Pulmonary artery endothelial cell (primary cell): ENCODE measurements around the gene NID1. TPM values are rescaled to one million over a fixed set of nuclear protein-coding genes. Genes with fewer than 3 reads are reported as not detected.
"Not testable (repeated sequence)": the region's sequence is repeated elsewhere in the genome, so short reads cannot be mapped to it uniquely, and the experiment has no call there.

Experiments used
- DNase-seq: peaks from one replicate; pipeline ENCODE4 v3.0.0-alpha.2; 2011; ENCODE audit warnings: low read depth, low spot score
- total RNA-seq: library from RNA; depleted of rRNA; stranded (reverse); fragments of >200 nt; gene quantifications from 2 replicates; pipeline ENCODE4 v1.2.3, GENCODE V29; 2014

The NID1 gene
- total RNA-seq, 1 donor from 2014 or later, result 64.3 TPM

- DNase-seq, result no peak
Measured at GRCh38 chr1:236030534-236030933, 34.4 kb downstream of the NID1 start.

- DNase-seq, result no peak
Measured at GRCh38 chr1:236029428-236029940, 35.4 kb downstream of the NID1 start.

- DNase-seq, result no peak
Measured at GRCh38 chr1:236027104-236027503, 37.8 kb downstream of the NID1 start.

GRCh38 chr1:236025836-236026235, 39.1 kb downstream of the NID1 start:
- DNase-seq, result no peak

DNA sequence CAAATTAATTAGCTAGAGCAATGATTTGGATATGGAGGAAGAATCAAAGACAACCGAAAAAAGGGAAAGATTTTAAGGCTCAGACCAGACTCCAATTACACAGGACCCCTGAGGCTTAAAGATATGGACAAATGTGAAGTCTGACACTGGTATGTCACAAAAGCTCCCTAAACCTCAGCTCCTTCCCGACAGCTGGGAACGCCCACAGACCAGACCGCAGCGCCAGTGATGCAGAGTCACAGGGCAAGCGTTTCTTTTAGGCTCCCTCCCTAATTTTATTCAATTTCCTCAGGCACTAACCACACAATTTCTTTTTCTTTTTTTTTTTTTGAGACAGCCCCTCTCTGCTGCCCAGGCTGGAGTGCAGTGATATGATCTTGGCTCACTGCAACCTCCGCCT, 40.2 kb downstream of the NID1 start:
- no peak for DNase-seq

DNA sequence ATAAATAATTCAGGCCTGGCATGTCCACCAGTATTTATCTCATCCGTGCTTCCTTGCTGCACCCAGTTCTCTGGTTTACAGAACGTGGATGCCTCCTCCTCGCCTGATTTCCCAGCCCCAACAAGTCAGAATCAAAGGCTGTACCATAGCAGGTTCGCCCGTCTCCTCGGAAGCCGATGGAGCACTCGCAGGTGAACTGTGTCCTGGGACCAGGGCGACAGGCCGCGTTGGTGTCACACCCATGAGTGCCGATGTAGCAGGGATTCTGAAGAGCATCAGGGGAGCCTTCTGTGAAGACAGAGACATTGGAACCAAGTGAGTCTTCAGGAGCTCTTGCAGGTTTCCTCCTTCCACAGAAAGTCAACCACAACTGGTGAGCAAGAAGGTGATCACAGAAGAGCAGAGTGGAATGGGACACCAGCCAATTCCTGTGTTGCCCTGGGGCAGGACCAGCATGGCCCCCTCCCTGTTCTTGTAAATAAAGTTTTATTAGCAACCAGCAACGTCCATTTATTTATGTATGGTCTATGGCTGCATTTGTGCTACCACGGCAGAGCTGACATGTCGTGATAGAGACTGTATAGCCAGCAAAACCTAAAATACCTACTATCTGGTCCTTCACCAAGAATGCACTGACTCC, 40.8 kb downstream of the NID1 start:
- no peak for DNase-seq

DNA sequence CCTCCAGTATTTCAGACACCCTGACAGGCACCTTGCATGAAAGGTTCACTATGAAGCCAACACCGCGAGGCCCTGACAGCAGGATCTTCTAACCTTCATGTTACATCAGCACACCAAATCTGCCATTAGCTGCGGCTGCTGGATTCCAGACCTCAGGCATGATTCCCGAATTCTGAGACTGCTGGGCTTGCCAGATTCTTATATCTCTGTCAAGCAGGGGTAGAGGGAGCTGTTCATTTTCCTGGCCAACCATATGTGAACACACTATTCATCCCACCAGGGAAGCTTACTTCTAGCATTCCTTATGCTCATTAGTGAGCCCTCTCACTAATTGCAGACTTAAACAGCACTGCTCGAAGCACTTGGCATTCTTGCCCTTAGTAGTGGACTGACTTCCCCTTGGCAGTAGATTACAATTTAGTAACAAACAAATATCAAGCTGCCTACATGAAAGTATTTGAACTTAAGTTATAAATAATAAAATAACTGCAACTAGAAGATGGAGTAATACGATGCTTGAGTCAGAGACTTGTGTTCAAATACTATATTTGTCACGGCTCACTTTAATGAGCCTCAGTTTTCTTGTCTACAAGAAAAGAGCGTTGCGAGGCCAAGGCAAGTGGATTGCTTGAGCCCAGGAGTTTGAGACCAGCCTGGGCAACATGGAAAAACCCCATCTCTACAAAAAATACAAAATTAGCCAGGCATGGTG, 43.3 kb downstream of the NID1 start:
- no peak for DNase-seq

DNA sequence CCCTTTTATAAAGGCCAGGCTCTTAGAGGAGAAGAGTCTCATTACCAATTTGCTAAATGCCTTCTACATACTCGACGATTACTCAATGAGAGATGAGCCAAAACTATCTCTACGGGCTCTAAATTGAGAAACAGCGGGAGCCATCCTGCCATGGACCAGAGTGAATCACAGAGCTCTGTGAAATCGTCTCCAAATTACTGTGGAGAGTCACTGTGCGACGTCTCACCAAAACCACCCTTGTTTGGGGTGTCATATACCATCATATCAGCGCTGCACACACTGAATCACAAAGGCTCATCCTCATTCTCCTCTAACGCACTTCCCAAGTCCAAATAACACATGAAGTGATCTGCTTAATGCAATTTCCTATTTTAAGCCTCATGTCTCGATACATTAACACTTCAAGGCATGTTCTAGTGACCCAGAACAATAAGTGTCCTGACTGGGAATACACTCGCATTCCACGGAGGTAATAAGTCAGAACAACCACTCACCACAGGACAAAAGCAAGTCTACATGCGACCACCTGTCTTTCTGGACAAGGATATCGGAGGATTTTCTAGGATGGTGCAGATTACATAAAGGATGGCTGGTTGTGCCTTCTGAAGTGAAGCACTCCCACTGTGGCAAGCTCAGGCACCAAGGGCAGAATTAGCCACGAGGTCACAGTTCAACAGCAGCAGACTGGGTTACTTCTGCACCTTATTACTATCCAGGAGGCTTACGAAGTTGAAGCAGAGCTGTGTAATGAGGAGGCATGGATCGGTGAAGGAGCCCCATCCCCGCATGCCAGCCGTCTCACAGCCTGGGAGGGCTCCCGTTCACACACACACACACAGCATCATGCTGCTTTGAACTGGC, 44.3 kb downstream of the NID1 start:
- no peak for DNase-seq

- DNase-seq, result no peak
Measured at GRCh38 chr1:236018885-236019453, 45.9 kb downstream of the NID1 start.

- no peak for DNase-seq
Measured at GRCh38 chr1:236016782-236017400, 48.0 kb downstream of the NID1 start.

- no peak for DNase-seq
Measured at GRCh38 chr1:236016083-236016482, 48.8 kb downstream of the NID1 start.

DNA sequence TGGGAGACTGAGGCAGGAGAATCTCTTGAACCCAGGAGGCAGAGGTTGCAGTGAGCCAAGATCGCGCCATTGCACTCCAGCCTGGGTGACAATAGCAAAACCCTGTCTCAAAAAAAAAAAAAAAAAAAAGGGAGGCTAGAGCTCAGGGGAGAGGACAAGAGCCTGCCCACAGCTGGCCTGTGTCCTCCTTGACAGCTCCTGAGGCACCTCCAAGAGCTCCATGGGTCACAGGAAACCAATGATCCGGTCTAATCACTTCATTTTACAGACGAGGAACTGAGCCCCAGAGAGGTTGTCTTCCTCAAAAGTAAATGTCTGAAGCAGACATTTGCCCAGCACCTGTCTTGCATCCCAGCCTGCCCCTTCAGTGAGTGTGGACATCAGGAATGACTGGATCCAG, 49.4 kb downstream of the NID1 start:
- no peak for DNase-seq

- DNase-seq, result no peak
Measured at GRCh38 chr1:236013330-236013729, 51.6 kb downstream of the NID1 start.

DNA sequence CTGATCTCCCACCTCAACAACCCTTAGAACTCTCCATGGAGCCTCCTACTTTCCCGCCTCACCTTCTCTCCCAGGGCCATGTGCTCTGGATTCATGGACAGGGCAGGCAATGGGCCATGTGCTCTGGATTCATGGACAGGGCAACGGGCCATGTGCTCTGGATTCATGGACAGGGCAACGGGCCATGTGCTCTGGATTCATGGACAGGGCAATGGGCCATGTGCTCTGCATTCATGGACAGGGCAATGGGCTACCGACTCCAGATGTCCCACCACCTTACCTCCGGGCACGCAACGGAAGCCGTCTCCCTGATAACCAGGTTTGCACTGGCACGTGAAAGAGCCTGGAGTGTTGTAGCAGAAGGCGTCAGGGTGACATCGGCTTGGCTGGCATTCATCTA, 53.2 kb downstream of the NID1 start:
- DNase-seq, result no peak

- DNase-seq, result no peak
Measured at GRCh38 chr1:236010443-236010842, 54.4 kb downstream of the NID1 start.

DNA sequence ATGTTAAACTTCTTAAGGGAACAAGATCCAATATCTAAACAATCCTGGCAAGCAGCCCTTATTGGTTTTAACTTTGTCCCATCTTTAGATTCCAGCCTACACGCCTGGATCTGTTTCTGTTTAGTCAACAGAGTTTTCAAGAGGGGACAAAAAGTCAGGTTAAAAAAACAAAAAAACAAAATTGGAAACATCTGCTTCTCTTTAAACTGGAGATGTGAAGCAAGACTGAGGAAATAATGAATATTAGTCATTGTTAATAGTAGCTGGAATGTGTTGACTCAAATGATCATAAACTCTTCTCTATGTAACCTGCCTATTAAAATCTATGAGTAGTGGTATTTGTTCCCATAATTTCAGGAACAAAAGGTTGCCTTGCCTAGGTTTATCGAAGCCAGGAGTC, 55.0 kb downstream of the NID1 start:
- DNase-seq, result peak; percentile 64

GRCh38 chr1:236009191-236009590, 55.7 kb downstream of the NID1 start:
- DNase-seq, result no peak

GRCh38 chr1:236007781-236008180, 57.1 kb downstream of the NID1 start:
- no peak for DNase-seq

DNA sequence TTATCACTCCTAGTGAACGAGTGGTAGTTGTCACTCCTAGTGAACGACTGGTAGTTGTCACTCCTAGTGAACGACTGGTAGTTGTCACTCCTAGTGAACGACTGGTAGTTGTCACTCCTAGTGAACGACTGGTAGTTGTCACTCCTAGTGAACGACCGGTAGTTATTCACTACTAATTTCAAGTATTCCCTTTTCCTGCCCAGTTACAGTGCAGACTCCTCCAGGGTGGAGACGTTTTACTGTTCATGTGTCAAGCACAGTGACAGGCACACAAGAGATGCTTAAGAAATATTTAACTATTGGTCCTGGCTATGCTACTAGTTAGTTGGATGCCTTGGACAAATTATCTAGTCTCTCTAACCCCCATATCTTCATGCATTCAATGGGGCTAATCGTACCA, 61.8 kb downstream of the NID1 start:
- DNase-seq, result not testable (repeated sequence)

DNA sequence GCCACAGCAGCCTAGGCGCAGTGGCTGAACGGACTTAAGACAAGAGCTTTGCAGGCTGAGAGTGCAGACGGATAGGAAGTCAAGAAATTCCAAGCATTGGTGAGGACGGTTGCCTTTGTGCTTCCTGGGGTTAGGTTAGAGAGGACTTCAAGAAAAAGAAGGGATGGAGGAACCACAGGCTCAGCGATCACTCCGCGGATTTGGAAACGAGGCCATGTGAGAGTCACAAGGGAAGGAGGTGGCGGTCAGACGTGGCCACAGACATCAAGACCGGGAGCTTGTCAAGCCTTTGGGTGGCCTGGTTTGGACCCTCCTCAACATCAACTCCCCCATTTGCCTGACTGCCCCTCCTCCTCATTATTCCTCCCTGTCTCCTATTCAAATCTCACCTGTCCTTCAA, 62.3 kb downstream of the NID1 start:
- DNase-seq, result no peak

DNA sequence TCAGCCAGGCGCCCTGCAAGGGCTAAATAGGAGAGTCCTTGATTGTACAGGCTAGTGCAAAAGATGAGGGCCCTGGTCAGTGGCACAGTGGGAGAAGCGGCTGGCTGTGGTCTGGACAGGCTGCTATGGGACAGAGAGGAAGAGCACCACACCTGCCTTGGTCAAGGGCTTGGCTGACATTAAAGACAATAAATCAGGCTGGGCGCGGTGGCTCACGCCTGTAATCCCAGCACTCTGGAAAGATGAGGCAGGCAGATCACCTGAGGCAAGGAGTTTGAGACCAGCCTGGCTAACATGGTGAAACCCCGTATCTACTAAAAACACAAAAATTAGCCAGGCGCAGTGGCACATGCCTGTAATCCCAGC, 62.9 kb downstream of the NID1 start:
- no peak for DNase-seq
